Mammary epithelial cell (primary cell): Measurements from ENCODE around the gene NEGR1.

Source experiments
- CTCF ChIP-seq, 2 donors: IDR thresholded peaks in 1 of 2; conservative IDR thresholded peaks in 1 of 2; 2 replicates each; pipeline ENCODE4 v1.5.1; 2011 to 2012; ENCODE audit warnings: inconsistent platforms in 2 of 2, low read length in 2 of 2, mild to moderate bottlenecking in 2 of 2, control low read depth in 1 of 2, low read depth in 1 of 2; ENCODE audit not compliant: insufficient read depth in 1 of 2; ENCODE audit errors: extremely low read depth in 1 of 2
- EZH2 ChIP-seq: IDR thresholded peaks from 2 replicates; pipeline ENCODE4 v1.6.1; 2012; ENCODE audit warnings: low read length, inconsistent platforms, borderline replicate concordance

GRCh38 chr1:72000809-72001208, 281.5 kb downstream of the NEGR1 start:
- TF ChIP-seq CTCF (conservative IDR thresholded peaks at IDR 0.05 in 1 of 2, IDR thresholded peaks at IDR 0.05 in 1 of 2; ENCODE audit: extremely low read depth in 1 of 2, insufficient read depth in 1 of 2, low read depth in 1 of 2, low read length in 2 of 2) (no peak), EZH2 (no peak)
